ENCODE data around the gene MTHFD1L. TPM values are rescaled to one million over a fixed set of nuclear protein-coding genes. Genes with fewer than 3 reads are reported as not detected.

MTHFD1L gene
- total and polyA plus RNA-seq, 2 of the 4 experiments (the other 2 are of a cell fraction): 43.5 to 53.2 TPM

DNA sequence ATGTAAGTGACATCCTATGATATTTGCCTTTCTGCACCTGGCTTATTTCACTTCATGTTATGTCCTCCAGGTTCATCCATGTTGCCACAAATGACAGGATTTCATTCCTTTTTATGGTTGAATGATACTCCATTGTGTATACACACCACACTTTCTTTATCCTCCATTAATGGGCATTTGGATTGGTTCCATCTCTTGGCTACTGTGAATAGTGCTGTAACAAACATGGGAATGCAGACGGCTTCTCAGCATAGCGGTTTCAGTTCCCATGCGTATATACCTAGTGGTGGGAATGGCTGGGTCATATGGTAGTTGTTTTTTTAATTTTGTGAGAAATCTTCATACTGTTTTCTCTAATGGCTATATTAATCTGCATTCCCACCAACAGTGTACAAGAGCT, 14.8 kb downstream of the MTHFD1L start:
- H4K20me1 ChIP-seq (ENCODE audit: insufficient read depth, low read length): peaks cover 11% of the 10 kb centered on the region

More for the DNA sequence above, 14.8 kb downstream of the MTHFD1L start:
- H2BK20ac ChIP-seq (ENCODE audit: low read depth, low read length): peak overlapping the region; percentile 27; the same call in 1 of the 2 replicates
- no peaks in the 10 kb centered on the region for H3K9me3 ChIP-seq (ENCODE audit: control insufficient read depth, insufficient read depth, low read length)
- in situ Hi-C loops (cut with MboI; ENCODE audit: low sequenced_read_pairs) (no loop called here), intact Hi-C loops (cut with micrococcal nuclease) (loop anchor here (5.0 kb wide), 1 partner anchor 63 kb away; no protein-coding TSS in a partner anchor), dilution Hi-C loops (cut with HindIII; ENCODE audit: low sequenced_read_pairs, unreplicated experiment) (no loop called here)
- BruUV-seq (replicated peaks): no TSS peak
- peak overlapping the region; percentile 29 to 47; a peak in 3 of 4 replicates for H4K8ac ChIP-seq (ENCODE audit: low read depth in 2 of 2, low read length in 2 of 2)
- WGBS, 2 experiments (ENCODE audit: extremely low coverage in 2 of 2, insufficient read length in 1 of 2): no CpG with 5 or more reads among the region's 3 CpGs
- ChIA-PET POLR2A (ENCODE audit: unreplicated experiment) (no interaction called here), CTCF (interaction anchor here (2.1 kb wide), 1 partner anchor 11 kb away, joined by 6 read pairs; no protein-coding TSS in a partner anchor)
- H3K9me1 ChIP-seq (ENCODE audit: insufficient read depth, low read length): peaks cover 10% of the 10 kb centered on the region; the same call in 1 of the 2 replicates
- H3K4me2 ChIP-seq (ENCODE audit: low read depth, low read length): peak overlapping the region; percentile 7; the same call in 1 of the 2 replicates
- no peak overlapping the region for H3K56ac ChIP-seq (ENCODE audit: extremely low read depth, insufficient read depth, low read length)
- H3K18ac ChIP-seq (ENCODE audit: low read depth, low read length): peak overlapping the region; percentile 76; the same call in 1 of the 2 replicates
- H3K4ac ChIP-seq (ENCODE audit: low read depth, low read length): peak overlapping the region; percentile 34
- peaks cover 28 to 70% of the 10 kb centered on the region in 2 experiments for H3K79me1 ChIP-seq (ENCODE audit: low read depth in 1 of 2, low read length in 2 of 2)
- H3K23ac ChIP-seq (ENCODE audit: low read depth, low read length): no peak overlapping the region
- H3K14ac ChIP-seq (replicated peaks; ENCODE audit: low read depth, low read length): 0 out of 2 replicates have a peak overlapping the region, but pooled peaks have one; percentile 7
- peak overlapping the region; percentile 85 for H4K5ac ChIP-seq (ENCODE audit: low read depth, low read length)
- TF ChIP-seq RCOR1 (IDR thresholded peaks at IDR 0.05; ENCODE audit: insufficient replicate concordance, low read length) (no peak), MXI1 (IDR thresholded peaks at IDR 0.05; ENCODE audit: borderline replicate concordance, low read depth, low read length) (no peak), BHLHE40 (IDR thresholded peaks at IDR 0.05; ENCODE audit: low read depth, low read length) (no peak), FOS (IDR thresholded peaks at IDR 0.05; ENCODE audit: low read depth, low read length) (no peak), MAFK (IDR thresholded peaks at IDR 0.05; ENCODE audit: low read depth, low read length) (no peak)
- peaks cover 38% of the 10 kb centered on the region for H3K4me1 ChIP-seq (ENCODE audit: control insufficient read depth, insufficient read depth, low read length)
- H2AFZ ChIP-seq (replicated peaks; ENCODE audit: low read length, poor library complexity): no peak overlapping the region
- no peak for DNase-seq
- no peak overlapping the region for H3K4me3 ChIP-seq (ENCODE audit: insufficient read depth, low read depth, low read length)
- peak overlapping the region; percentile 53; the same call in 1 of the 2 replicates for H4K91ac ChIP-seq (ENCODE audit: insufficient read depth, low read depth, low read length)
- peak overlapping the region; percentile 64; the same call in 1 of the 2 replicates for H3K27ac ChIP-seq (ENCODE audit: insufficient read depth, low read length)
- H2AK9ac ChIP-seq (replicated peaks; ENCODE audit: low read depth, low read length, poor library complexity): no peak overlapping the region
- no peak overlapping the region for H3K9ac ChIP-seq (ENCODE audit: low read depth, low read length)
- peak overlapping the region; percentile 51; the same call in 2 of the 3 replicates for H2BK15ac ChIP-seq (ENCODE audit: low read depth, low read length)
- H2BK120ac ChIP-seq (ENCODE audit: low read depth, low read length): peak overlapping the region; percentile 36; the same call in 1 of the 2 replicates
- H3K36me3 ChIP-seq (ENCODE audit: control insufficient read depth, insufficient read depth, low read length): peaks cover 49% of the 10 kb centered on the region
- no peaks in the 10 kb centered on the region for H3K27me3 ChIP-seq (ENCODE audit: control insufficient read depth, insufficient read depth, low read length)
- H2BK5ac ChIP-seq (ENCODE audit: low read depth, low read length, poor library complexity, severe bottlenecking): peak overlapping the region; percentile 99
- ATAC-seq (ENCODE audit: low read depth): no peak
- H2AK5ac ChIP-seq (ENCODE audit: low read depth, low read length): peak overlapping the region; percentile 25; the same call in 1 of the 2 replicates
